Stimulated activated CD8-positive, alpha-beta memory T cell treated with anti-CD3 and anti-CD28 coated beads, Interleukin-4, amount 100 ng/mL, for 24 hours (primary cell): ENCODE data around the gene PTCD3.

ENCODE experiments used
- DNase-seq: peaks from one replicate; pipeline ENCODE4 v3.0.0-alpha.2; 2020; ENCODE audit warnings: low read depth

The PTCD3 gene

GRCh38 chr2:86105969-86106945 lies at the start of gene PTCD3:
PTCD3 (plus strand) TSS chr2:86106235; CDS start chr2:86106248, 13 bp downstream.
- peak; percentile 91 for DNase-seq

GRCh38 chr2:86056590-86057331 lies 49.3 kb upstream of the PTCD3 start:
- no peak for DNase-seq

- DNase-seq, result no peak
Measured at GRCh38 chr2:86062043-86062442, 44.0 kb upstream of the PTCD3 start.

GRCh38 chr2:86064006-86064405 lies 42.0 kb upstream of the PTCD3 start:
- DNase-seq, result no peak

GRCh38 chr2:86065512-86065911 lies 40.5 kb upstream of the PTCD3 start:
- DNase-seq, result no peak

- no peak for DNase-seq
Measured at GRCh38 chr2:86066007-86066578, 39.9 kb upstream of the PTCD3 start.

- DNase-seq, result no peak
Measured at GRCh38 chr2:86066915-86067314, 39.1 kb upstream of the PTCD3 start.

GRCh38 chr2:86068136-86068588 lies 37.9 kb upstream of the PTCD3 start:
- no peak for DNase-seq

- no peak for DNase-seq
Measured at GRCh38 chr2:86068648-86069047, 37.4 kb upstream of the PTCD3 start.

- no peak for DNase-seq
Measured at GRCh38 chr2:86069091-86069685, 36.8 kb upstream of the PTCD3 start.

- no peak for DNase-seq
Measured at GRCh38 chr2:86069783-86070339, 36.2 kb upstream of the PTCD3 start.

GRCh38 chr2:86070868-86071267 lies 35.2 kb upstream of the PTCD3 start:
- no peak for DNase-seq

- DNase-seq, result no peak
Measured at GRCh38 chr2:86072271-86072858, 33.7 kb upstream of the PTCD3 start.

- DNase-seq, result no peak
Measured at GRCh38 chr2:86073225-86073624, 32.8 kb upstream of the PTCD3 start.

- no peak for DNase-seq
Measured at GRCh38 chr2:86074256-86074655, 31.8 kb upstream of the PTCD3 start.

GRCh38 chr2:86074811-86075210 lies 31.2 kb upstream of the PTCD3 start:
- DNase-seq, result no peak

- no peak for DNase-seq
Measured at GRCh38 chr2:86075886-86076285, 30.1 kb upstream of the PTCD3 start.

- DNase-seq, result no peak
Measured at GRCh38 chr2:86078774-86079545, 27.1 kb upstream of the PTCD3 start.

GRCh38 chr2:86079981-86080911 lies 25.8 kb upstream of the PTCD3 start:
- peak; percentile 64 for DNase-seq

- no peak for DNase-seq
Measured at GRCh38 chr2:86081724-86082123, 24.3 kb upstream of the PTCD3 start.
